Midbrain (tissue), 1 donor: ENCODE measurements around the gene ELL2.
A peak's percentile ranks its signal among the peaks of the same experiment; 100 is the strongest.

Experiments used
- DNase-seq: peaks from one replicate; lab custom pipeline; 2025; lab: John Stamatoyannopoulos, UW

Gene ELL2

DNA sequence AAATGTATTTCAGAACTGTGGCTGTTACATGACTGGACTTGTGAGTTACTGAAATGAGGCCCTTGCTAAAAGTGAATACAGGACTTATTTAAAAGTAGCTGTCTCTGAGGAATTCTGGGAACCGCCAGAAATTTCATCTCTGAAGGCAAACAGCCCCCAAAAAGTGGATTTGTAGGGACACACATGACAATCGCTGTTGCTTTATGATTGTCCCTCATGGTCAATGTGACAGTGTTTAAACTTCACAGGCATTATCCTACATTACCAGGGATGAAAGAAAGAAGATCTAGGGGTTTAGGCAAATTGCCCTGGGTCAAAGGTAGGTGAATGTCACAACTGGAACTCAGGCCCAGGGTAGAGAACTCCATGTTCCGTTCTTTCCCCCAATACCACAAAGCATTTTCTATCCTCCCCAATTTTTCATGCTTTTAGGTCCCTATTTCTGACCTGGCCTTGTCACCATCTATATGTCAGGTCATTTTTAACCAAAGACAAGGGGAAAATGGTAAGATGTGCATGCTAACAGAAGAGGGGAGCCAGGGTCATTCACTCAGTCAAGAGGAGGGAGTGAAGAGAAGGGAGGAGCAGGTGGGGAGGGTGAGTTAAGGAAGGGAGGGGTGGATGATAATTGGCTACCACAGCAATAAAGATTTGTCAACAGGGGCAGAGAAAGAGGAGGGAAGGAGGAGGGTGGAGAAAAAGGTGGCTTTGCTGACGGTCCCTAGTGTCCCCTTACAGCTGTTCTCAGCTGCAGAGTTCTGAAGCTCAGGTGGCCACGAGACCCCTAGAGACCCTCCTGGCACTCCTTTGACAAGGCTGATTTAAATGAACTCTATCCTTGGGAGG lies 81.3 kb downstream of the ELL2 start:
- no peak for DNase-seq

- no peak for DNase-seq
These were observed 82.0 kb downstream of the ELL2 start for GRCh38 chr5:95879661-95880060.

- no peak for DNase-seq
These were observed 83.0 kb downstream of the ELL2 start for GRCh38 chr5:95878417-95879323.

- no peak for DNase-seq
These were observed 84.9 kb downstream of the ELL2 start for GRCh38 chr5:95876782-95877181.

- no peak for DNase-seq
These were observed 87.4 kb downstream of the ELL2 start for GRCh38 chr5:95874246-95874645.

- DNase-seq: no peak
These were observed 88.3 kb downstream of the ELL2 start for GRCh38 chr5:95873351-95873750.

GRCh38 chr5:95872346-95873268 lies 89.0 kb downstream of the ELL2 start:
- no peak for DNase-seq

- no peak for DNase-seq
These were observed 90.4 kb downstream of the ELL2 start for GRCh38 chr5:95871146-95871806.

- DNase-seq: no peak
These were observed 91.5 kb downstream of the ELL2 start for GRCh38 chr5:95870105-95870672.

DNA sequence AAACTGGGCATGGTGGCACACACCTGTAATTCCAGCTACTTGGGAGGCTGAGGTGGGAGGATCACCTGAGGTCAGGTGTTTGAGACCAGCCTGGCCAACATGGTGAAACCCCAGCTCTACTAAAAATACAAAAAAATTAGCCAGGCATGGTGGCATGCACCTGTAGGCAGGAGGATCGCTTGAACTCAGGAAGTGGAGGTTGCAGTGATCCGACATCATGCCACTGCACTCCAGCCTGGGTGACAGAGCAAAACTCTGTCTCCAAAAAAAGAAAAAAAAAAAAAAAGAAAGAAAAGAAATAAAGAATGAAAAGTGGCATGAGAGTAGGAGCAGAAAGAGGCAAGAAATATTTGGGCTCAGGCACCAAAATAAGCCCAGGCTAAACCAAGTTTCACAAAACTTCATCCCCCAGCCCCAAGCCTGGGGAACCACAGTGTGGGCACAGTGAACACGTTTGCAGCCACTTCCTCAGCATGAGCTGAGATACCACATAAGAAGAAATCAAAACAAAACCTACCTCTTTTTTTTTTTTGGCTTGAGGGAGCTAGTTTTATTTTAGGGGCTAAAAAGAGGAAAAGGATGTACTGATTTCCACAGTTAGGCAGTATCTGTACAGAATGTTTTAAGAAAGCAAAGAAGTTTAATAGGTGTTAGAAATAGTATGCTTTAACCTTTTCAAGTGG lies 92.3 kb downstream of the ELL2 start:
- peak; percentile 34 for DNase-seq

- DNase-seq: no peak
These were observed 93.5 kb downstream of the ELL2 start for GRCh38 chr5:95868136-95868535.

DNA sequence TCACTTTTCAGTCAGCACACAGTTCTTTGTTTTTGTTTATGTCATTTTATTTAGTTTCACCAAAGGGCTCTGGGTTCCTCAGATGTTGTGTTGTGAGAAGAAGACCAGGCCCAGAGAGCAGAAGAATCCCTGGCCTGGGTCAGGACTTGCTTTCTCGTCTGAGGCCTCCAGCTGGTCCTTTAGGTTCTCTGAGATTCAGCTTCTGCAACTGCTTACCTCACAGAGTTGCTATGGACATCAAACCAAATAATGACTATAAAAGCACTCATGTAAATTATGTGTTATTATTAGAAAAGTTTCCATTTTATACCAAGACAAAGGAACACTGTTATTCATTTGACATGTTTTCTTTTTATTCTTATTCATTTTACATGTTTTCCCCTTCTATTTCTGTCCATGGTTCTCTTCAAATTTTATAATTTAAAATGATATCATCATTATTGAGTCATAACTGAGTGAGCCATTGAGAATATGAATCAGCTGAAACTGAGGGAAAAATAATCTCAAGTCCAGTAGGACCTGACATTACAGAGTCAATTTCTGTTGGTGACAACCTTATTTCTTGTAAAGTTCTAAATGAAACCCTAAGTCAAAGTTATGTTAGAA lies 95.1 kb downstream of the ELL2 start:
- DNase-seq: no peak

DNA sequence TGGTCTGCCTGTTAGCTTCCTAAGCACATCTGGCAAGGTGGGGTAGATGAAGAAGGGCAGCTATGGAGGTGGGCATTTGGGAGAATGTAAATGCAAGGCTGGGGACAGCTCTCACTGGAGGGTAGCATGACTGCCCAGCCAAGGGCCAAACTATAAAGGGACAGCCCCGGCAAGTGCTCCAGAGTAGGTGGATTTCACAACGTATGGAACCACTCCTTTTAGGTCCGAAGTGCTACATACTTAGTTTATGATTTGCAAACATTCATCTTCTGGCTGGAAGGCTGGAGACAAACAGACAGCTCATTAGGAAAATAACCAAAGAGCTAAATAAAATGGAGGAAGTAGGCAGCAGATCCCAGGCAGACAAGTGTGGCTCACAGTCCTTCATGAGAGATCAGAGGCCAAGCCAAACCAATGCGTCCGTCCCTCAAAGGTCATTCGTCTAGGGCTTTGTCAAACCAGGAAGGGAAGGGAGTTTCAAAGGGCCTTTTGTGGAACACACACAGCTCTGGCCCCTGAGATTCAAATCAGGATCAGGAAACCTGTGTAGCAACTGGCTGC lies 96.6 kb downstream of the ELL2 start:
- DNase-seq: no peak

GRCh38 chr5:95864456-95864855 lies 97.2 kb downstream of the ELL2 start:
- DNase-seq: no peak

DNA sequence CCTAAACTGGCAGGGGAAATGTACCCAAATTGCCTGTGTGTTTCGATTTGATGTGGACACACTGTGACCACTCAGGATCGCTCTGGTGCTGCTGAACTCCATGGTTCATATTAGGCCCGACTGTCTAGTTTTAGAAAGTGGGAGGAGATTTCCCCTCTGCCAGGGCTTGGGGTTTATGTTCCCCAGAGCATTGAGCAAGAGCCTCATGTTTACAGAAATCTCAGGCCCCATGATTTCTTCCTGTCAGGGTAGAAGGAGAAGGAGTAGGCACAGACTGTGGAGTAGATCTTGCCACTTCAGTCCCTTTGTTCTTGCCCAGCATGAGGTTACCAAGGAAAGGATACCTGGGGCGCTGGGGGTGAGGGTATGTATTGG lies 98.3 kb downstream of the ELL2 start:
- DNase-seq: peak; percentile 37

GRCh38 chr5:95862671-95863382 lies 98.8 kb downstream of the ELL2 start:
- DNase-seq: no peak

GRCh38 chr5:95861864-95862561 lies 99.6 kb downstream of the ELL2 start:
- no peak for DNase-seq

DNA sequence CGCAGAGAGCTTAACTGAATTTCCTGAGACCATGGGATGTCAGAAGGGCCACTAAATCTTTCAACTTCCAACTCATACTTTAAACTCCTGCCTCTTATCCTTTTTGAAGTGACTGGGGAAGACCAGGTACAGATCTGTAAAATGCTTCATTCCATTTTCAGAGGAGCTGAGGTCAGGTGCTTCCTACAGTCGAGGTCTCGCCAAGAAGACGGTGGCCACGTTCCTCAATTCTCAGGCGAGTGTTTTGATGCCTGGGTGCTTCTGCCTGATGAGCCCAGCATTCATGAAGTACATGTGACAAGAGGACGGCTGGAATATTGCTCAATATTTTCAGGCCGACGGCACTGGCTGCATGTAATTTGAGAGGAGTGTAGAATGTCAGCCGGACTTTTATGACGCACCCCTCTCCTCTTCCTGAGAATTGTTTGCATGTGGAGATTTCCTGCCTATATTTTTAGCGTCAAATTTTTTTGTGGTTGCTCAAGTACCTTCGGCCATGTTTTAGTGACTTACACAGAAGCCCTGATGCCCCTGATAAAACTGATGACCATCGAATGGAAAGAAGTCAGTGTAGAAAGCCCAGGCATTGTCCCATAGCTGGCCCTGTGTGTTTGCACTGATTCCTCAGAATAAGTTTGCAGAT lies 100.3 kb downstream of the ELL2 start:
- no peak for DNase-seq
